Effector memory CD4-positive, alpha-beta T cell (primary cell): ENCODE measurements around the gene ERVFRD-1.

ENCODE experiments used
- DNase-seq, 3 donors: peaks; one replicate each; pipeline ENCODE4 v3.0.0-alpha.2; 2020
- H3K27ac ChIP-seq: 2 replicates; pipeline ENCODE4 v1.7.0; 2013; ENCODE audit warnings: mild to moderate bottlenecking, low read length, moderate library complexity; ENCODE audit not compliant: insufficient read depth, poor library complexity, severe bottlenecking
- H3K27me3 ChIP-seq: replicated peaks from 2 replicates; pipeline ENCODE4 v1.7.0; 2013; ENCODE audit warnings: mild to moderate bottlenecking, low read length; ENCODE audit not compliant: insufficient read depth, control insufficient read depth, poor library complexity, severe bottlenecking
- H3K36me3 ChIP-seq: 2 replicates; pipeline ENCODE4 v1.7.0; 2013; ENCODE audit warnings: mild to moderate bottlenecking, low read length, moderate library complexity; ENCODE audit not compliant: control insufficient read depth, insufficient read depth
- H3K4me1 ChIP-seq: 2 replicates; pipeline ENCODE4 v1.7.0; 2013; ENCODE audit warnings: low read length, mild to moderate bottlenecking; ENCODE audit not compliant: control insufficient read depth, insufficient read depth, poor library complexity, severe bottlenecking
- H3K4me3 ChIP-seq: 2 replicates; pipeline ENCODE4 v1.7.0; 2013; ENCODE audit warnings: low read length, low read depth, mild to moderate bottlenecking; ENCODE audit not compliant: insufficient read depth, poor library complexity, severe bottlenecking
- H3K9me3 ChIP-seq: 2 replicates; pipeline ENCODE4 v1.7.0; 2013; ENCODE audit warnings: mild to moderate bottlenecking, low read length, moderate library complexity; ENCODE audit not compliant: control insufficient read depth

Gene ERVFRD-1

DNA sequence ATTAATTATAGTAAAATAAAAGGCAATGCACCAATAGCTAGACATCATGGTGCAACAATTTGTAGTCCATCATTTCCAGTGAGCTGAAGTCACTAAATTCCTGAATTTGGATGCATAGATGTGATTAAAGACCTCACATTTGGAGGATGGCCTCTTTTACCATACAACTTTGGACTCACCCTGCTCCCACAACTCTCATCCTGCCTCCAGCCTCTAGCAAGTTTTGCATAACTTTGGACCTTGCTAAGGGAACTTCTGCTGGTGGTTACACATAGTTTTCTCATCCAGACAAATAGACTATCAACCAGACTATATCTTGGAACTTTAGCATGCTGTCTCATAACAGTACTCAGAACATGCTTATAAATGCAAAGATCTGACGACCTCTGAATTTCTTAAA is 54.7 kb downstream of the ERVFRD-1 start:
- H3K4me1 ChIP-seq = no peaks in the 10 kb centered on the region
- H3K36me3 ChIP-seq = no peaks in the 10 kb centered on the region
- no peaks in the 10 kb centered on the region for H3K9me3 ChIP-seq
- no peak for DNase-seq
- H3K4me3 ChIP-seq = no peak overlapping the region
- H3K27me3 ChIP-seq = no peaks in the 10 kb centered on the region
- H3K27ac ChIP-seq = no peak overlapping the region

DNA sequence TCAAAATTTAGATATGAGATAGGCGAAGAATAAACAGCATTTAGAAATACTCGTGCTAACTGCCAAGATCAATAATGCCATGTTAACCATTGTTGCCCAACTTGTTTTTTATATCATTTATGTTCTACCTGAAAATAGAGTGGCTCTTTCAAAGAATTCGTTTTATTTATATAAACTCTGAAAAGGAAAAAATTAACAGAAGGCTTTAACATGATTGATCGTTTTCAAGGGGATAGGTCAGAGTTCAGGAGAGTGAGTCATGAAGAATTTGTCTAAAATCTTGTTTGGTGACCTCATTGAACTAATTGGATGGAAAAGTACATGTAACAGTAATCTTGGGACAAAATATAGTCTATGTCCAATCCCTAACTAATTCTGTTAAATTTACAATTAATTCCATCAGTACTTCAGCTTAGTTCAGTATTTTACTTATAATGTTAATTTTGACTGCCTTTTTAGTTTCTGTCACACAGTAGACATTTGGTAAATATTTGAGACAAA is 56.3 kb downstream of the ERVFRD-1 start:
- no peaks in the 10 kb centered on the region for H3K4me1 ChIP-seq

DNA sequence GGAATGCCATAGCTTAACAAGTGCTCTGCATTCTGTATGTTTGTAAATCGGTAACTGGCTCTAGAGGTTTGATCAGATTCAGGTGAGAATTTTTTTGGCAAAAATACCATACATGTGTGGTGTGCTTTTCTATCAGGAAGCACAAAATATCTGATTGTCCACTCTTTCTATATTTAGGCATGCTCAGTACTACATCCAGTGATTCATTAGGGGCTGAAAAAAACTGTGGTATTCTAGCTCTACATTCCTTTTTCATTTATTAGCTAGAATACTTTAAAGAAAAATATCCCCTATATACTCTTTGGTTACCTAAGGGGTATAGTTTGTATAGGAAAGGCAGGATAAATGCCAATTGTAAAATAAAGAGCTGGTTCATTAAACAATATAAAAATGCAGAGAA is 56.8 kb downstream of the ERVFRD-1 start:
- Histone ChIP-seq H3K27ac (no peak overlapping the region), H3K27me3 (no peaks in the 10 kb centered on the region), H3K9me3 (no peaks in the 10 kb centered on the region), H3K36me3 (no peaks in the 10 kb centered on the region), H3K4me1 (no peaks in the 10 kb centered on the region), H3K4me3 (no peak overlapping the region)
- DNase-seq = no peak

More for the DNA sequence above, 56.3 kb downstream of the ERVFRD-1 start:
- Histone ChIP-seq H3K27ac (no peak overlapping the region), H3K9me3 (no peaks in the 10 kb centered on the region), H3K4me3 (no peak overlapping the region), H3K36me3 (no peaks in the 10 kb centered on the region), H3K27me3 (no peaks in the 10 kb centered on the region)
- DNase-seq = no peak

DNA sequence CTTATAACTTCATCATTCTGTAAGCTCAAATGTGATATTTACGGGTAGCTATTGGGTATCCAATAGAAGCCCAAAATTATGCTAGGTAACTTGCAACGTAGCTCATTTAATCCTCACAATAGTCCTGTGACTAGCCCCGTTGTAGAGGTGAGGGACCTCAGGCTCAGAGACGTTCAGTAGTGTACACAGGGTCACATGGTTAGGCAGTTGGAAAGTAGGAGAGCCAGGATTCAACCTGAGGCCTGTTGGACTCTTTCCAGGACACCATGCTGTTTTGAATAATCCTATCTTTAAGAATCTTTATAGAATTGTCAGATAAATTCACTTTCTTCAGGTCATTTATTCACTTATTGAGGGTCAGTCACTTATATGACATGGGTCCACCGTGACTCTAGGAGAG is 58.2 kb downstream of the ERVFRD-1 start:
- no peak for DNase-seq
- Histone ChIP-seq H3K36me3 (no peaks in the 10 kb centered on the region), H3K27ac (no peak overlapping the region), H3K4me3 (no peak overlapping the region), H3K9me3 (no peaks in the 10 kb centered on the region), H3K27me3 (peaks cover 4% of the 10 kb centered on the region), H3K4me1 (no peaks in the 10 kb centered on the region)
